ENCODE data around the gene ISG20. TPM values are rescaled to one million over a fixed set of nuclear protein-coding genes. Genes with fewer than 3 reads are reported as not detected.

ISG20 gene
- total RNA-seq: 75.1 TPM
- polyA plus RNA-seq: 272 TPM
- long read RNA-seq, donor 1, partial matches to known transcripts: 0 of 3 reads
- long read RNA-seq, donor 1, other reads (novel, unspliced or antisense): 0 of 3 reads
- long read RNA-seq, donor 2: 0 reads
- long read RNA-seq, donor 3, full-length matches to known transcripts: 20 of 37 reads
- long read RNA-seq, donor 3, partial matches to known transcripts: 11 of 37 reads
- long read RNA-seq, donor 3, other reads (novel, unspliced or antisense): 6 of 37 reads
- long read RNA-seq, donor 4, full-length matches to known transcripts: 7 of 7 reads
- long read RNA-seq, donor 4, partial matches to known transcripts: 0 of 7 reads
- long read RNA-seq, donor 4, other reads (novel, unspliced or antisense): 0 of 7 reads
- long read RNA-seq, donor 5, full-length matches to known transcripts: 31 of 62 reads
- long read RNA-seq, donor 5, partial matches to known transcripts: 15 of 62 reads
- long read RNA-seq, donor 5, other reads (novel, unspliced or antisense): 16 of 62 reads
- long read RNA-seq, donor 6, full-length matches to known transcripts: 12 of 12 reads
- long read RNA-seq, donor 6, partial matches to known transcripts: 0 of 12 reads
- long read RNA-seq, donor 6, other reads (novel, unspliced or antisense): 0 of 12 reads
- long read RNA-seq, donor 7, full-length matches to known transcripts: 16 of 16 reads
- long read RNA-seq, donor 7, partial matches to known transcripts: 0 of 16 reads
- long read RNA-seq, donor 7, other reads (novel, unspliced or antisense): 0 of 16 reads
- long read RNA-seq, donor 8, transcript ISG20-201 (4 exons, 1,856 nt): major isoform, 7 of 8 reads
- long read RNA-seq, donor 8, partial matches to known transcripts: 0 of 8 reads
- long read RNA-seq, donor 8, other reads (novel, unspliced or antisense): 0 of 8 reads
- long read RNA-seq, donor 9, full-length matches to known transcripts: 5 of 5 reads
- long read RNA-seq, donor 9, partial matches to known transcripts: 0 of 5 reads
- long read RNA-seq, donor 9, other reads (novel, unspliced or antisense): 0 of 5 reads
- long read RNA-seq, donor 10, full-length matches to known transcripts: 14 of 19 reads
- long read RNA-seq, donor 10, partial matches to known transcripts: 5 of 19 reads
- long read RNA-seq, donor 10, other reads (novel, unspliced or antisense): 0 of 19 reads

DNA sequence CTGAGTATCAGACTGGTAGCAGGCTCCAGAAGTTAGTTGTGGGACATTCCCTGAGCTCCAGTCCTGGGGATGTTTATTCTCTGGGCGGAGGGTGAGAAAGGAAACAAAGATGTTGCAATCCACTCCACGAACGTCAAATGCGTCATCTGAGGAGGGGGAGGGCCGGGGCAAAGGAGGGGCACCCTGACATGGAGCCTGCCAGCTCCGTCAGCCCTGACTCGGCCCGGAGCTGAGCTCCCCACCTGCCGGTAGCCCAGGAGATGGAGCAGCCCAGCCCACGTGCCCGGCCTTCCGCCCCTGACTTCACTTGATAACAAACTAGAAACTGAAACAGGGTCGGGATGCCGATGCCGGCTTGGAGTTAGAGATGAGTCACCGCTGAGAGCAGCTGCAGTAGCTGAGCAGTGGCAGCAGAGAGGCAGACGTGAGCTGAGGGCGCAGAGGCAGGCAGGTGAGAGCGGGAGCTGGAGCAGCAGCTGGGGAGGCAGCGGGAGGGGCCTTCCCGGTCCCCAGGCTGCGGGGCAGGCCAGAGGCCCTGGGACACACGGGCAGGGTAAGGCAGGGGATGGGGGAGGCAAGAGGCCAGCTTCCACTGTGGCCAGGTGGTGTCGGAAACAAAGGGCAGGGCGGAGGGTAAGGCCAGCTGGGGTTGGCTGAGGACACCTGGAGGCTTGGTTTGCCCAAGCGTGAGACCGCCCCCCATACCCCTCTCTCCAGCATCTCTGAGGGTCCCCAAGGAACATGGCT lies at the start of gene ISG20:
TSS of gene ISG20 (plus strand) at position 391 of the 747 bp plus-strand sequence. CDS start at position 742, 351 bp downstream.
- Histone ChIP-seq H3K9me3 (ENCODE audit: control insufficient read depth in 2 of 2, insufficient read depth in 1 of 2, low read length in 1 of 2) (peaks cover 0 to 1% of the 10 kb centered on the region in 2 donors), H3K4me3 (ENCODE audit: low read length in 2 of 2) (peak within 1 kb of the TSS; percentile 58), H3K4me1 (ENCODE audit: control insufficient read depth in 2 of 2, insufficient read depth in 2 of 2, low read length in 2 of 2) (peaks cover 42 to 68% of the 10 kb centered on the region in 2 donors), H3K27ac (ENCODE audit: low read depth in 1 of 2, low read length in 1 of 2) (peak within 1 kb of the TSS; percentile 100), H3K27me3 (ENCODE audit: control insufficient read depth in 2 of 2, insufficient read depth in 1 of 2, low read length in 1 of 2) (no peaks in the 10 kb centered on the region), H3K36me3 (ENCODE audit: control insufficient read depth in 2 of 2, insufficient read depth in 2 of 2, low read length in 1 of 2) (peaks cover 7 to 25% of the 10 kb centered on the region in 2 donors)
- DNase-seq (ENCODE audit: low read depth in 6 of 9, low spot score in 9 of 9): peak; percentile 79 to 97 (median 88)
- 10% methylated on average over 27 of the region's 27 CpGs for WGBS

GRCh38 chr15:88590759-88591158 lies 48.1 kb upstream of the ISG20 start:
- no peak overlapping the region for H3K4me3 ChIP-seq (ENCODE audit: low read length in 2 of 2)
- WGBS: 94% methylated on average over 6 of the region's 6 CpGs
- H3K4me1 ChIP-seq (ENCODE audit: control insufficient read depth in 2 of 2, insufficient read depth in 2 of 2, low read length in 2 of 2): no peaks in the 10 kb centered on the region
- no peaks in the 10 kb centered on the region for H3K9me3 ChIP-seq (ENCODE audit: control insufficient read depth in 2 of 2, insufficient read depth in 1 of 2, low read length in 1 of 2)
- no peaks in the 10 kb centered on the region for H3K36me3 ChIP-seq (ENCODE audit: control insufficient read depth in 2 of 2, insufficient read depth in 2 of 2, low read length in 1 of 2)
- H3K27ac ChIP-seq (ENCODE audit: low read depth in 1 of 2, low read length in 1 of 2): no peak overlapping the region
- DNase-seq (ENCODE audit: low read depth in 6 of 9, low spot score in 9 of 9): no peak
- H3K27me3 ChIP-seq (ENCODE audit: control insufficient read depth in 2 of 2, insufficient read depth in 1 of 2, low read length in 1 of 2): no peaks in the 10 kb centered on the region

DNA sequence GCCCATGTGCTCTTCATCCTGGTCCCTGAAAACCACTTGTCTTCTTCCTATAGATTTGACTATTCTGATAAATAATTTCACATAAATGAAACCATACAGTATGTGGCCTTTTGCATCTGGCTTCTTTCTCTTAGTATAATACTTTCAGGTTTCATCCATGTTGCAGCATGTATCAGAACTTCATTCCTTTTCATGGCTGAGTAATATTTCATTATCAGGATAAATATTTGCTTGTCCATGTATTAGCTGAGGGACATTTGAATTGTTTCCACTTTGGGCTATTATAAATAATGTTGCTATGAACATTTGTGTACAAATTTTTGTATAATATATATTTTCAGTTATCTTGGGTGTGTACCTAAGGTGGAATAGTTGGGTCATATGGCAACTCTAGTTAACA lies 47.4 kb upstream of the ISG20 start:
- H3K27ac ChIP-seq (ENCODE audit: low read depth in 1 of 2, low read length in 1 of 2): no peak overlapping the region
- H3K36me3 ChIP-seq (ENCODE audit: control insufficient read depth in 2 of 2, insufficient read depth in 2 of 2, low read length in 1 of 2): no peaks in the 10 kb centered on the region
- DNase-seq (ENCODE audit: low read depth in 6 of 9, low spot score in 9 of 9): no peak
- H3K4me1 ChIP-seq (ENCODE audit: control insufficient read depth in 2 of 2, insufficient read depth in 2 of 2, low read length in 2 of 2): no peaks in the 10 kb centered on the region
- no peak overlapping the region for H3K4me3 ChIP-seq (ENCODE audit: low read length in 2 of 2)
- H3K27me3 ChIP-seq (ENCODE audit: control insufficient read depth in 2 of 2, insufficient read depth in 1 of 2, low read length in 1 of 2): no peaks in the 10 kb centered on the region
- no peaks in the 10 kb centered on the region for H3K9me3 ChIP-seq (ENCODE audit: control insufficient read depth in 2 of 2, insufficient read depth in 1 of 2, low read length in 1 of 2)

- peaks cover 48 to 66% of the 10 kb centered on the region in 2 donors for H3K27me3 ChIP-seq (ENCODE audit: control insufficient read depth in 2 of 2, insufficient read depth in 1 of 2, low read length in 1 of 2)
- H3K9me3 ChIP-seq (ENCODE audit: control insufficient read depth in 2 of 2, insufficient read depth in 1 of 2, low read length in 1 of 2): no peaks in the 10 kb centered on the region
- H3K4me3 ChIP-seq (ENCODE audit: low read length in 2 of 2): no peak overlapping the region
- WGBS: 14% methylated on average over 14 of the region's 14 CpGs
- H3K27ac ChIP-seq (ENCODE audit: low read depth in 1 of 2, low read length in 1 of 2): no peak overlapping the region
- H3K36me3 ChIP-seq (ENCODE audit: control insufficient read depth in 2 of 2, insufficient read depth in 2 of 2, low read length in 1 of 2): no peaks in the 10 kb centered on the region
- H3K4me1 ChIP-seq (ENCODE audit: control insufficient read depth in 2 of 2, insufficient read depth in 2 of 2, low read length in 2 of 2): no peaks in the 10 kb centered on the region
- no peak for DNase-seq (ENCODE audit: low read depth in 6 of 9, low spot score in 9 of 9)
Observed at GRCh38 chr15:88603885-88604284, 34.9 kb upstream of the ISG20 start.

DNA sequence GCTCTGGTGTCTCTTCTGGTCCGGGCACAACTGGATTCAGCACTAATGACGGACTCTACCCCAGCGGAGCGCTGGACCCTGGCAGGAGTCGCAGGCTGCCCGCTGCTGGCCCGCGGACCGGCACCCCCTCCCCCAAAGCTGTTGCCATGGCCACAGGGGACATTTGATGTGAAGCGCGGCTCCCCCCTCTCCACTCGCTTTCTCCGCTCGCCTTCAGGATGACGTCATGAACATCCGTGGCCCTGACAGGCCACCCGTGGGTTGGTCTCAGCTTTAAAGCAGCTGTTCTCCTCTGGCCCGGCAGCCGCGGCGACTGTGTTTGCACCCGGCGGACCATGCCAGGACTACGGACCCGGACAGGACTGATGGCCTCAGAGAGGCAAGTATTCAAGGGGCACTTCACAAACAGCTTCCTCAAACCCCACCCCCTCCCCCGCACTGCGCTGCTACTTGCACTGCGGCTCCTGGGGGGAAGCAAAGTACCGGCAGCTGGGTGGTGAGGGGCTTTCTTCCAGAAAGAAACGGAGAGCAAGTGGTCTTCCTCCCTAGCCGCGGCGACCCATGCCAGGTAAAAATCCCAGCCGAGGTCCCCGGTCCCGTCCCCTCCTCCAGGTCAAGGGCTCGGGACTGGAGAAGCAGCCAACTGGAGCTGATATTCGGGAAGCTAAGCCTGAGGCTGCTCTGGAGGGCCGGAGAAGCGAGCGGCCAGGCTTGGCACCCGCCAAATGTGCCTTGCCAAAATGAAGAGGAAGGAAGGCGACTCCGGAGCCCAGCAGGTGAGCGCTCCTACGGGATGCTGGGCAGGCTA lies 34.2 kb upstream of the ISG20 start:
- Histone ChIP-seq H3K4me1 (ENCODE audit: control insufficient read depth in 2 of 2, insufficient read depth in 2 of 2, low read length in 2 of 2) (no peaks in the 10 kb centered on the region), H3K4me3 (ENCODE audit: low read length in 2 of 2) (no peak overlapping the region), H3K27ac (ENCODE audit: low read depth in 1 of 2, low read length in 1 of 2) (no peak overlapping the region), H3K27me3 (ENCODE audit: control insufficient read depth in 2 of 2, insufficient read depth in 1 of 2, low read length in 1 of 2) (peaks cover 48 to 72% of the 10 kb centered on the region in 2 donors), H3K9me3 (ENCODE audit: control insufficient read depth in 2 of 2, insufficient read depth in 1 of 2, low read length in 1 of 2) (no peaks in the 10 kb centered on the region), H3K36me3 (ENCODE audit: control insufficient read depth in 2 of 2, insufficient read depth in 2 of 2, low read length in 1 of 2) (no peaks in the 10 kb centered on the region)
- no peak for DNase-seq (ENCODE audit: low read depth in 6 of 9, low spot score in 9 of 9)
- WGBS: 4% methylated on average over 46 of the region's 46 CpGs

DNA sequence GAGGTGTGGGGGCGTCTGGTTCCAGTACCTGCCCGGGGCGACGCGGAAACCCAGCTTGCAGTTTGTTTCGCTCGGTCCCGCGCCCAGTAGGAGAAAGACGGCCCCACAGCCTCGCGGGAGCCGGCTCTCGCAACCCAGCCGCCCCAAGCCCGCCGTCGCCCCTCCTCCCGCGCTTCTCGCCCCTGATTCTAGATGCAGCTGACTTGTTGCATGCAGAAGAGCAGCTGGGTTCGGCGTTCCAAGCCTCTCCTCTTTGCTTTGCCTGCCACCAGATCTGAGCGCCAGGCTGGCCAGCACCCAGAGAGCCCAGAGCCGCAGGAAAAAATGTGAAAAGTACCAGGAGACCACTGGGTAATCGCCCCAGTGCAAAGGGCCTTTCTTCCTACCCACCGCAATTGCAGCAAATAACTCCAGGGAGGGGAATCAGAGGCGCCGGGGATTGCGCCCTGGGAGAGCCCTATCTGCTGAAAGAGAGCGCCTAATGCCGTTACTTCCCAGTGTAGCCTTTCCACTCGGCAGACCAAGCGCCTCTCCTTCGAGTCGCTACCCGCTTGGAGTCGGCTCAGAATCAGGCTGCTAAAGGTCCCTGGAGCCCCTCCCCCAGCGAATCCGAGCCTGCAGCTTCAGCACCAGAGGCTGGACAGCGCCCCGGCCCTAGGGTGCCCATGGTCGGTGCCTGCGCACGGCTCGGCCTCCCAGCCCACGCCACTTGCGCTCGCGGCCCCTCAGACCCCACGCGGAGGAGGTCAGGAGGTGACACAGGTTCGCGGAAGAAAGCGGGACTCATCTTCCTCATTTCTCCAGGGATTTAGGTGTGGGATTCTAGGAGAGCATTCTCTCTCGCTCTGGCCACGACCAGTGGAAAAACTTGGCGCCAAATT lies 33.4 kb upstream of the ISG20 start:
- H3K36me3 ChIP-seq (ENCODE audit: control insufficient read depth in 2 of 2, insufficient read depth in 2 of 2, low read length in 1 of 2): no peaks in the 10 kb centered on the region
- H3K9me3 ChIP-seq (ENCODE audit: control insufficient read depth in 2 of 2, insufficient read depth in 1 of 2, low read length in 1 of 2): no peaks in the 10 kb centered on the region
- WGBS: 6% methylated on average over 58 of the region's 58 CpGs
- no peaks in the 10 kb centered on the region for H3K4me1 ChIP-seq (ENCODE audit: control insufficient read depth in 2 of 2, insufficient read depth in 2 of 2, low read length in 2 of 2)
- peaks cover 53 to 76% of the 10 kb centered on the region in 2 donors for H3K27me3 ChIP-seq (ENCODE audit: control insufficient read depth in 2 of 2, insufficient read depth in 1 of 2, low read length in 1 of 2)
- no peak overlapping the region for H3K27ac ChIP-seq (ENCODE audit: low read depth in 1 of 2, low read length in 1 of 2)
- peak in 4 of 9 donors; percentile 29 to 60 (median 44) for DNase-seq (ENCODE audit: low read depth in 6 of 9, low spot score in 9 of 9)
- H3K4me3 ChIP-seq (ENCODE audit: low read length in 2 of 2): no peak overlapping the region

DNA sequence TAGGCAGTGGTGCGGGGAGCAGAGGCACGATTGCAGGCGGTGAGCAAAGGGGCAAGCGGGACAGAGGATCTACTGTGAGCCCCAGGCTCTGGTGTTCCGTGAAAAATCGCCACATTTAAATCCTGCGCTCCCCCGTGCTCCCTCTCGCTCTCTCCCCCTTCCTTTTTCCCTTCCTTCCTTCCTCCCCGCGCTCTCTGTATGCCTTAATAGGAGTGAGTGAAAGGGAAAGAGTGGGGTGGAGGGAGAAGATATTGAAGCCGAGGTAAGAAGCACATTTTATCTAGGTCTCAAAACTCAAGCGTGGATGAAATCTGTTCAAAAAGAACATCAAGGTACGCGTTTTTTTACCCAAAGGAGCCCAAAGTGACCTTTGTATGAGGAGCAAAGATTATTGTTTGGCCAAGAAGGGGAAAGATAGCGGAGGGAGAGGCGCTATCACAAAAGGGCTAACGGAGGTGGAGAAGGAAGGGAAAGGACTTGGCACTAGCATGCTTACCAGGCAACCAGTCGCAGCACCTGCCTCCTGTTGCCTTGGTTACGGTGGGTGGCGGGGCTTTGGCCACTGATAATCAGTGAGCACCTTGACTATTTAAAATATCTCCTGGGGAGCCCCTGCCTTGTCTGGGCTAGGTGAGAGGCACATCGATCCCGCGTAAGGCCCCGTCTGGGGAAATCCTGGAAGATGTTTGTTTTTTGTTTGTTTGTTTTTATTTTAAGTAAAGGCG lies 32.6 kb upstream of the ISG20 start:
- no peak overlapping the region for H3K4me3 ChIP-seq (ENCODE audit: low read length in 2 of 2)
- WGBS: 23% methylated on average over 26 of the region's 26 CpGs
- DNase-seq (ENCODE audit: low read depth in 6 of 9, low spot score in 9 of 9): no peak
- H3K36me3 ChIP-seq (ENCODE audit: control insufficient read depth in 2 of 2, insufficient read depth in 2 of 2, low read length in 1 of 2): no peaks in the 10 kb centered on the region
- no peak overlapping the region for H3K27ac ChIP-seq (ENCODE audit: low read depth in 1 of 2, low read length in 1 of 2)
- H3K27me3 ChIP-seq (ENCODE audit: control insufficient read depth in 2 of 2, insufficient read depth in 1 of 2, low read length in 1 of 2): peaks cover 53 to 84% of the 10 kb centered on the region in 2 donors
- no peaks in the 10 kb centered on the region for H3K4me1 ChIP-seq (ENCODE audit: control insufficient read depth in 2 of 2, insufficient read depth in 2 of 2, low read length in 2 of 2)
- H3K9me3 ChIP-seq (ENCODE audit: control insufficient read depth in 2 of 2, insufficient read depth in 1 of 2, low read length in 1 of 2): no peaks in the 10 kb centered on the region

Data from thymus (tissue), 14 donors.